Measurements from ENCODE around the gene TMEM176A. TPM values are rescaled to one million over a fixed set of nuclear protein-coding genes. Genes with fewer than 3 reads are reported as not detected.
A peak's percentile ranks its signal among the peaks of the same experiment; 100 is the strongest.

The TMEM176A gene
- total and polyA plus RNA-seq, 10 donors, result 28.6 to 84.6 (median 59.0) TPM

DNA sequence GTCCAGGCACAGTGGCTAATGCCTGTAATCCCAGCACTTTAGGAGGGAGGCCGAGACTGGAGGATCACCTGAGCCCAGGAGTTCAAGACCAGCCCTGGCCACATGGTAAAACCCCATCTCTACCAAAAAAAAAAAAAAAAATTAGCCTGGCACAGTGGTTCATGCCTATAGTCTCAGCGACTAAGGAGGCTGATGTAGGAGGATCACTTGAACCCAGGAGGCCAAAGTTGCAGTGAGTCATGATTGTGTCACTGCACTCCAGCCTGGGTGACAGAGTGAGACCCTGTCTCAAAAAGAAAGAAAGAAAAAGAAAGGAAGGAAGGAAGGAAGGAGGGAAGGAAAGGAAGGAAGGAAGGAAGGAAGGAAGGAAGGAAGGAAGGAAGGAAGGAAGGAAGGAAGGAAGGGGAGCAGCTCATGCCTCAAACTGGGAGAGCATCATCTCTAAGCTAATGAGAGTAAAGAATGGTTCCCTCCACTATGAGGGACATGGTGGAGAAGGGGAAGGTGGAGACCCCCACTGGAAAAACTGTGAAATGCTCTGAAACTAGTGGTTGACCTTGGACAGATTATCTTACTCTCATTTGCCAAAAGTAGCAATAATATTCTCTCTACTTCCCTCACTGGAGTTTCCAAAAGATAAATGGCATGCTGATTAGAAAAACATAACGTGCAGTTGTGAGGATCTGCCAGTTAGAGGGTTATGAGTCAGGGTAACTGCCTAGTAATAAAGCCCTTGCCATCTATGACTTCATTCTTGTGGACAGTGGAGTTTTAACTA lies 46.6 kb upstream of the TMEM176A start:
- Histone ChIP-seq H3K27me3 (replicated peaks in 1 of 7) (no peaks in the 10 kb centered on the region), H3K27ac (peak overlapping the region in 6 of 8 donors; percentile 51 to 82 (median 75)), H3K4me3 (no peak overlapping the region), H3K9me3 (no peaks in the 10 kb centered on the region), H3K4me1 (peaks cover 13 to 74% (median 32%) of the 10 kb centered on the region in 6 donors), H3K36me3 (no peaks in the 10 kb centered on the region)
- no peak for DNase-seq
- 46 to 52% (median 50%) methylated on average over 3 of the region's 3 CpGs for WGBS, 5 donors
- intact Hi-C loops (cut with DNase I; ENCODE audit: low total_unique reads), result no loop called here
- TF ChIP-seq POLR2A (IDR thresholded peaks at IDR 0.05) (no peak), POLR2AphosphoS5 (IDR thresholded peaks at IDR 0.05) (no peak)
- TF ChIP-seq, protein P1, sequence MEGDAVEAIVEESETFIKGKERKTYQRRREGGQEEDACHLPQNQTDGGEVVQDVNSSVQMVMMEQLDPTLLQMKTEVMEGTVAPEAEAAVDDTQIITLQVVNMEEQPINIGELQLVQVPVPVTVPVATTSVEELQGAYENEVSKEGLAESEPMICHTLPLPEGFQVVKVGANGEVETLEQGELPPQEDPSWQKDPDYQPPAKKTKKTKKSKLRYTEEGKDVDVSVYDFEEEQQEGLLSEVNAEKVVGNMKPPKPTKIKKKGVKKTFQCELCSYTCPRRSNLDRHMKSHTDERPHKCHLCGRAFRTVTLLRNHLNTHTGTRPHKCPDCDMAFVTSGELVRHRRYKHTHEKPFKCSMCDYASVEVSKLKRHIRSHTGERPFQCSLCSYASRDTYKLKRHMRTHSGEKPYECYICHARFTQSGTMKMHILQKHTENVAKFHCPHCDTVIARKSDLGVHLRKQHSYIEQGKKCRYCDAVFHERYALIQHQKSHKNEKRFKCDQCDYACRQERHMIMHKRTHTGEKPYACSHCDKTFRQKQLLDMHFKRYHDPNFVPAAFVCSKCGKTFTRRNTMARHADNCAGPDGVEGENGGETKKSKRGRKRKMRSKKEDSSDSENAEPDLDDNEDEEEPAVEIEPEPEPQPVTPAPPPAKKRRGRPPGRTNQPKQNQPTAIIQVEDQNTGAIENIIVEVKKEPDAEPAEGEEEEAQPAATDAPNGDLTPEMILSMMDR (IDR thresholded peaks at IDR 0.05 in 8 of 11, conservative IDR thresholded peaks at IDR 0.05 in 3 of 11), result peak in 10 of 11 experiments; percentile 28 to 63 (median 42)

- peak overlapping the region in 7 of 8 donors; percentile 62 to 82 (median 74) for H3K27ac ChIP-seq
- H3K4me3 ChIP-seq, result no peak overlapping the region
- TF ChIP-seq, protein P1 (IDR thresholded peaks at IDR 0.05 in 8 of 11, conservative IDR thresholded peaks at IDR 0.05 in 3 of 11), result no peak
- TF ChIP-seq POLR2AphosphoS5 (IDR thresholded peaks at IDR 0.05), result no peak
- no peak for TF ChIP-seq POLR2A (IDR thresholded peaks at IDR 0.05)
- H3K4me1 ChIP-seq, result peaks cover 13 to 65% (median 32%) of the 10 kb centered on the region in 6 donors
- H3K27me3 ChIP-seq (replicated peaks in 1 of 7), result no peaks in the 10 kb centered on the region
- DNase-seq, result no peak
- peaks cover 0 to 2% (median 0%) of the 10 kb centered on the region in 8 donors for H3K9me3 ChIP-seq
- no peaks in the 10 kb centered on the region for H3K36me3 ChIP-seq
- intact Hi-C loops (cut with DNase I; ENCODE audit: low total_unique reads), result no loop called here
Observed at GRCh38 chr7:150754951-150755350, 45.6 kb upstream of the TMEM176A start.

GRCh38 chr7:150755473-150756099 lies 45.0 kb upstream of the TMEM176A start:
- intact Hi-C loops (cut with DNase I; ENCODE audit: low total_unique reads), result loop anchor here (2.0 kb wide), 1 partner anchor 307 kb away; no protein-coding TSS in a partner anchor
- H3K36me3 ChIP-seq, result no peaks in the 10 kb centered on the region
- TF ChIP-seq, protein P1 (IDR thresholded peaks at IDR 0.05 in 8 of 11, conservative IDR thresholded peaks at IDR 0.05 in 3 of 11), result peak in 1 of 11 experiments; percentile 8
- peak in 1 of 3 donors; percentile 86 for TF ChIP-seq POLR2AphosphoS5 (IDR thresholded peaks at IDR 0.05)
- TF ChIP-seq POLR2A (IDR thresholded peaks at IDR 0.05), result no peak
- no peaks in the 10 kb centered on the region for H3K27me3 ChIP-seq (replicated peaks in 1 of 7)
- peaks cover 13 to 64% (median 32%) of the 10 kb centered on the region in 6 donors for H3K4me1 ChIP-seq
- no peak for DNase-seq
- 30 to 47% (median 34%) methylated on average over 4 of the region's 4 CpGs for WGBS, 5 donors
- H3K27ac ChIP-seq, result peak overlapping the region; percentile 54 to 82 (median 75)
- peaks cover 0 to 5% (median 0%) of the 10 kb centered on the region in 8 donors for H3K9me3 ChIP-seq
- no peak overlapping the region for H3K4me3 ChIP-seq

- H3K9me3 ChIP-seq, result peaks cover 0 to 5% (median under 1%) of the 10 kb centered on the region in 8 donors
- no peaks in the 10 kb centered on the region for H3K36me3 ChIP-seq
- TF ChIP-seq POLR2AphosphoS5 (IDR thresholded peaks at IDR 0.05), result no peak
- no peak for TF ChIP-seq POLR2A (IDR thresholded peaks at IDR 0.05)
- TF ChIP-seq, protein P1 (IDR thresholded peaks at IDR 0.05 in 8 of 11, conservative IDR thresholded peaks at IDR 0.05 in 3 of 11), result no peak
- H3K27ac ChIP-seq, result peak overlapping the region; percentile 54 to 82 (median 75)
- H3K4me3 ChIP-seq, result no peak overlapping the region
- DNase-seq, result no peak
- WGBS, 5 donors, result 59 to 65% (median 61%) methylated on average over 3 of the region's 3 CpGs
- intact Hi-C loops (cut with DNase I; ENCODE audit: low total_unique reads), result loop anchor here (2.0 kb wide), 1 partner anchor 307 kb away; no protein-coding TSS in a partner anchor
- H3K27me3 ChIP-seq (replicated peaks in 1 of 7), result no peaks in the 10 kb centered on the region
- H3K4me1 ChIP-seq, result peaks cover 13 to 59% (median 32%) of the 10 kb centered on the region in 6 donors
Observed at GRCh38 chr7:150756166-150756565, 44.4 kb upstream of the TMEM176A start.
